Activated naive CD4-positive, alpha-beta T cell treated with anti-CD3 and anti-CD28 coated beads, Interleukin-2, amount 50 U/mL, for 72 hours (primary cell): ENCODE measurements around the gene ADPRS. TPM values are rescaled to one million over a fixed set of nuclear protein-coding genes. Genes with fewer than 3 reads are reported as not detected.
A peak's percentile ranks its signal among the peaks of the same experiment; 100 is the strongest.

Experiments
- ATAC-seq, 2 donors: fragments of 150-1000 bp; cut with Tn5 transposase; 2 replicates each; pipeline ENCODE4 v1.10.0; 2021; ENCODE audit warnings: mild to moderate bottlenecking in 2 of 2, moderate library complexity in 2 of 2
- DNase-seq, 2 donors: peaks; one replicate each; pipeline ENCODE4 v3.0.0; 2021 to 2022; ENCODE audit warnings: low spot score in 2 of 2
- H3K27ac Mint-ChIP-seq, 2 donors: one replicate each; pipeline ENCODE4 v1.8.0; 2022; ENCODE audit warnings: mild to moderate bottlenecking in 2 of 2, mixed read lengths in 2 of 2
- H3K36me3 Mint-ChIP-seq, 2 donors: one replicate each; pipeline ENCODE4 v1.8.0; 2022; ENCODE audit warnings: mixed read lengths in 2 of 2
- H3K9me3 Mint-ChIP-seq, 2 donors: one replicate each; pipeline ENCODE4 v1.8.0; 2022; ENCODE audit warnings: mixed read lengths in 2 of 2
- total RNA-seq, 2 donors: library from RNA; stranded (reverse); gene quantifications; one replicate each; pipeline ENCODE4 v1.2.3, GENCODE V29; 2022

The ADPRS gene
- total RNA-seq, 2 donors from 2014 or later = 19.5 to 48.3 TPM

DNA sequence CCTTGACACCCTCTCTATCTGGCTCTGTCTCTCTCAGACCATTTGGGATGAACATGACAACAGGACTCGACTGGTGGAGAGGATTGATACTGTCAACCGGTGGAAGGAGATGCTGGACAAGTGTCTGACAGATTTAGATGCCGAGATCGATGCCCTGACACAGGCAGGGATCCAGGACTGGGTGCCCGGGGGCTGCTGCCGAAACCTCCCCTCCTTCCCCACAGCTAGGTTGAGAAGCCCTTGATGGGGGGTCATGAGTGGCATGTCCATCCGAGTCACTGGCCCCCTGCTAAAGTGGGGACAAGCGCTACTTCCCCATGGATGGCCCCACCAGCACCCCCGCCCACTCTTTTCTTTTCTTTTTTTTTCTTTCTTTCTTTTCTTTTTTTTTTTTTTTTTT, 3.6 kb upstream of the ADPRS start:
- Mint-ChIP-seq H3K36me3 (peaks cover 8 to 10% of the 10 kb centered on the region in 2 donors), H3K9me3 (no peaks in the 10 kb centered on the region), H3K27ac (no peak overlapping the region)
- ATAC-seq (no peak), DNase-seq (no peak)

GRCh38 chr1:36085686-36086526, 2.8 kb upstream of the ADPRS start:
- Mint-ChIP-seq H3K9me3 (no peaks in the 10 kb centered on the region), H3K36me3 (peaks cover 8 to 10% of the 10 kb centered on the region in 2 donors), H3K27ac (no peak overlapping the region)
- no peak for DNase-seq
- ATAC-seq = no peak

GRCh38 chr1:36086529-36087232, 2.0 kb upstream of the ADPRS start:
- Mint-ChIP-seq H3K27ac (no peak overlapping the region), H3K36me3 (peaks cover 8 to 10% of the 10 kb centered on the region in 2 donors), H3K9me3 (no peaks in the 10 kb centered on the region)
- DNase-seq (no peak), ATAC-seq (no peak)

GRCh38 chr1:36087233-36088123, 1.2 kb upstream of the ADPRS start:
- peak overlapping the region in 1 of 2 donors; percentile 88 for H3K27ac Mint-ChIP-seq
- H3K9me3 Mint-ChIP-seq = no peaks in the 10 kb centered on the region
- no peak for ATAC-seq
- DNase-seq = no peak
- peaks cover 8 to 10% of the 10 kb centered on the region in 2 donors for H3K36me3 Mint-ChIP-seq

- ATAC-seq = peak; percentile 17 to 55
- Mint-ChIP-seq H3K27ac (peak overlapping the region in 1 of 2 donors; percentile 88), H3K36me3 (peaks cover 8 to 10% of the 10 kb centered on the region in 2 donors), H3K9me3 (no peaks in the 10 kb centered on the region)
- DNase-seq = peak in 1 of 2 donors; percentile 30
These were observed 471 bp upstream of the ADPRS start for GRCh38 chr1:36088265-36088576.

- no peak for ATAC-seq
- Mint-ChIP-seq H3K27ac (peak overlapping the region; percentile 88 to 96), H3K36me3 (peaks cover 8 to 10% of the 10 kb centered on the region in 2 donors), H3K9me3 (no peaks in the 10 kb centered on the region)
- no peak for DNase-seq
These were observed 865 bp downstream of the ADPRS start for GRCh38 chr1:36089393-36090121.

GRCh38 chr1:36091141-36091540, 2.4 kb downstream of the ADPRS start:
- Mint-ChIP-seq H3K36me3 (peaks cover 8 to 10% of the 10 kb centered on the region in 2 donors), H3K9me3 (no peaks in the 10 kb centered on the region), H3K27ac (peak overlapping the region in 1 of 2 donors; percentile 65)
- DNase-seq (no peak), ATAC-seq (no peak)

DNA sequence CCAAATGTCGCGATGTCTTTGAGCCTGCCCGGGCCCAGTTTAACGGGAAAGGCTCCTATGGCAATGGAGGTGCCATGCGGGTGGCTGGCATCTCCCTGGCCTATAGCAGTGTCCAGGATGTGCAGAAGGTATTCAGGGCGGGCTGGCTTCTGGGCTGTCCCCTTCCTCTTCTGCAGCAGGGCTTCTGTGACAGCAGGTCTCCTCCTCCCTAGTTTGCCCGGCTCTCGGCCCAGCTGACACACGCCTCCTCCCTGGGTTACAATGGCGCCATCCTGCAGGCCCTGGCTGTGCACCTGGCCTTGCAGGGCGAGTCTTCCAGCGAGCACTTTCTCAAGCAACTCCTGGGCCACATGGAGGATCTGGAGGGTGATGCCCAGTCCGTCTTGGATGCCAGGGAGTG, 3.0 kb downstream of the ADPRS start:
- Mint-ChIP-seq H3K36me3 (peaks cover 8 to 10% of the 10 kb centered on the region in 2 donors), H3K9me3 (no peaks in the 10 kb centered on the region), H3K27ac (peak overlapping the region in 1 of 2 donors; percentile 65)
- no peak for ATAC-seq
- DNase-seq = peak in 1 of 2 donors; percentile 49

- H3K27ac Mint-ChIP-seq = peak overlapping the region; percentile 47 to 72
- peaks cover 8 to 10% of the 10 kb centered on the region in 2 donors for H3K36me3 Mint-ChIP-seq
- DNase-seq (peak in 1 of 2 donors; percentile 51), ATAC-seq (no peak)
- no peaks in the 10 kb centered on the region for H3K9me3 Mint-ChIP-seq
These were observed 3.6 kb downstream of the ADPRS start for GRCh38 chr1:36092166-36092797.

GRCh38 chr1:36092798-36093185, 4.1 kb downstream of the ADPRS start:
- H3K27ac Mint-ChIP-seq = peak overlapping the region in 1 of 2 donors; percentile 47
- DNase-seq (no peak), ATAC-seq (no peak)
- H3K9me3 Mint-ChIP-seq = no peaks in the 10 kb centered on the region
- H3K36me3 Mint-ChIP-seq = peaks cover 8 to 10% of the 10 kb centered on the region in 2 donors

- H3K27ac Mint-ChIP-seq = peak overlapping the region; percentile 47 to 52
- no peak for ATAC-seq
- no peaks in the 10 kb centered on the region for H3K9me3 Mint-ChIP-seq
- peaks cover 8 to 10% of the 10 kb centered on the region in 2 donors for H3K36me3 Mint-ChIP-seq
- peak in 1 of 2 donors; percentile 37 for DNase-seq
These were observed 4.5 kb downstream of the ADPRS start for GRCh38 chr1:36093226-36093625.

- no peak for DNase-seq
- H3K9me3 Mint-ChIP-seq = no peaks in the 10 kb centered on the region
- peak overlapping the region in 1 of 2 donors; percentile 29 for H3K27ac Mint-ChIP-seq
- ATAC-seq = no peak
- H3K36me3 Mint-ChIP-seq = peaks cover 8 to 10% of the 10 kb centered on the region in 2 donors
These were observed 5.2 kb downstream of the ADPRS start for GRCh38 chr1:36093929-36094328.

GRCh38 chr1:36094621-36095061, 5.9 kb downstream of the ADPRS start:
- no peaks in the 10 kb centered on the region for H3K9me3 Mint-ChIP-seq
- no peak for ATAC-seq

DNA sequence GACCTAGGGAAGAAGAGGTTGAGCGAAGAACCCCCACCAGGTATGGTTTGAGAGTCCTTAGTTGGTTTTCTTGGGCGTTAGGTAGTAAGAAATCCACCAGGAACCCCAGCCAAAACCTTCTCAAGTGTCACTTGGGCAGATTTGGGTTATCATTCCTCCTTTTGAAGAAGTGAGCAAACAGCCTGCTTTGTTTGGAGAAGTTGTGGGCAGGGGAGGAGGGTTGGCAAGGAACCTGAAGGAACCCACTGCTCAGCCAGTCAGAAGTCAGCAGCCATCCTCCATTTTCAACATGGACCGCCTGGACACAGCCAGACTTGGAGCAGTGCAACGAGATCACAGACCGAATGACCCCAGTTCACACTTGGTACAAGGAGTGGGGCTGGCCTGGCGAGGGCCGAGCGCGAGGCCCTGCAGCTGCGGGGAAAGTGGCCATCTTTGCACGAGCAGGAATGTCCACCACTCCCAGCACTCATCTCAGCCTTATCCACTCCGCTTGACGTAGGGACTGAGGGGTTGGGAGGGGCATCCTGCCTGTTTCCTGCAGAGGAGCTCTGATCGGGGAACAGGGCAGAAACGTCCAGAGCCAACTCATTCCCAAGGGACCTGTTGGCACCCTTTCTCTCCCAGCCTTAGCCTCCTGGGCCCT, 7.2 kb downstream of the ADPRS start:
- no peak for ATAC-seq
- no peaks in the 10 kb centered on the region for H3K9me3 Mint-ChIP-seq
- no peak for DNase-seq
- no peak overlapping the region for H3K27ac Mint-ChIP-seq
- H3K36me3 Mint-ChIP-seq = no peaks in the 10 kb centered on the region

More at GRCh38 chr1:36094621-36095061, 5.9 kb downstream of the ADPRS start:
- H3K27ac Mint-ChIP-seq = peak overlapping the region in 1 of 2 donors; percentile 35
- H3K36me3 Mint-ChIP-seq = peaks cover 2 to 5% of the 10 kb centered on the region in 2 donors
- no peak for DNase-seq
